ENCODE measurements around the gene ENOX2.
A peak's percentile ranks its signal among the peaks of the same experiment; 100 is the strongest.

The ENOX2 gene

GRCh38 chrX:130704053-130705038, 198.7 kb downstream of the ENOX2 start:
- no peak for DNase-seq (ENCODE audit: low spot score)

- DNase-seq (ENCODE audit: low spot score), result no peak
Observed at GRCh38 chrX:130702867-130703707, 199.9 kb downstream of the ENOX2 start.

GRCh38 chrX:130700629-130701028, 202.4 kb downstream of the ENOX2 start:
- no peak for DNase-seq (ENCODE audit: low spot score)

GRCh38 chrX:130699618-130700017, 203.4 kb downstream of the ENOX2 start:
- DNase-seq (ENCODE audit: low spot score), result no peak

GRCh38 chrX:130696542-130696941, 206.5 kb downstream of the ENOX2 start:
- no peak for DNase-seq (ENCODE audit: low spot score)

DNA sequence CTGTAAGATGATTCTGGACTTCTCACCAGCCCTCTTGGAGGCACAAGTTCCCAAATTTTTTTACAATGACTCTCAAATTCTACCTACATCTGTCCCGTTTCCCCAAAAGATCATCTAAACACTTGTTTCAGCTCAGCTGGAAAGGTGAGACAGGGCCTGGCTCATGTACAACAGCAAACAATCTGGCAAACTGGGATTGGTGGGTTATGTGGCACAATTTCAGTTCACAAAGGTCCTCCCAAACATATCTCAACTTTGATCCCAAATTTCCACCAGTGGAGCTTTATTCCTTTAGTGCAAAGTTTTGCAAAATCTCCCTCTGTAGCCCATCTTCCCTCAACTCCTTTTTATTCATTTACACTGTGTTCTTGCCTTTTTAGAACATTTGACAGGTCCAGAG, 207.1 kb downstream of the ENOX2 start:
- no peak for DNase-seq (ENCODE audit: low spot score)

GRCh38 chrX:130694983-130695382, 208.0 kb downstream of the ENOX2 start:
- DNase-seq (ENCODE audit: low spot score), result no peak

GRCh38 chrX:130691576-130691975, 211.4 kb downstream of the ENOX2 start:
- DNase-seq (ENCODE audit: low spot score), result no peak

DNA sequence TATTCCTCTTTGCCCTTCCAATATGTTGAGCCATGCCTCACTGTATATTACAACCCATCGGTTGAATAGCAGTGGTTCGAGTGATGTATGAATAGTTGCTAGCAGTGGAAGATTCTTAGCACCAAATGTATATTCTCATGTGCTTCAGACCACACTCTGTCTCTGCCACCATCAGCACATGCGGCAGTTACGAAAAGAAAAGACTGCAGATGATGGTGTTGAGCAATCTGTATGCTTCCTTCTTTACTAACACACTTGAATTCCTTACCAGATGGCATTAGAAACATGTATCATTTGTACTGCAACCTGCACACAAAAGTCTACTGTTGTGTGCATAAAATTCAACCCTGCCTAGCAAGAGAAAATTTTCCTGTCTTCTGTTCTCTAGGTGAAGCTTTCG, 214.6 kb downstream of the ENOX2 start:
- DNase-seq (ENCODE audit: low spot score), result no peak

DNA sequence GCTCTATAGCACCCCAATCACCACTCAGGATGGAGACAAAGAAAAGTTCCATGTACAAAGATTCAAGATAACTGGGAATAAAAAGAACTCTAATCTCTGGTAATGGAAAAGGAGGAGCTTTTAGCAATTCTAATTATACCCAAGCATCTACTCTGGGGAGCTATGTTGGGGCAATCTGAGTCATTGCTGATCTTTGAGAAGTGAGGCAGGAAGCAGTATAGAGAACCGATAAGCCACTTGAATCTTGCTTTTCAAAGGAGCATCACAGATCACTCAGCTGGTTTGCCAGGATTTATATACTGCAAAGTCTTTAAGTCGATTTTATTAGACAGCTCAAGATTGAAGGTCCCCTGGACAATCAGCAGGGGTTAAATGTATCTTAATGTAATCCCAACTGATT, 220.0 kb downstream of the ENOX2 start:
- no peak for DNase-seq (ENCODE audit: low spot score)

- no peak for DNase-seq (ENCODE audit: low spot score)
Observed at GRCh38 chrX:130680164-130681035, 222.6 kb downstream of the ENOX2 start.

DNA sequence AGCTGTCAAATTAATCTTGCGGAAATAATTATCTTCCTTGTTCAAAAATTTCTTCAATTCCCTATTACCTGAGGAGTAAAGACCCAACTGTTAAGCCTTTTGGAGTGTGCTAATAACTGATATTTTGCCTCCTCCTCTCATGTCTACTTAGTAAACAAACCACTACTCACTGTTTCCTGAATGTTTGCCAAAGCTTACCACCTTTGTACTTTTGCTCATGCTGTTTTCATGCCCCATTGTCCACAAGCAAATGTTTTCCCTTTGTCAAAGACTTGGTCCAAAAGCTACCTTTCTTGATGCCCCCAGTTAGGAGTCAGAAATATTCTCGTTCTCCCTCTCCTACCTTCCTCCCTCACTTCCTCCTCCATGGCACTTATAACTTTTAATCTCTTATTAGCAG, 226.1 kb downstream of the ENOX2 start:
- no peak for DNase-seq (ENCODE audit: low spot score)

DNA sequence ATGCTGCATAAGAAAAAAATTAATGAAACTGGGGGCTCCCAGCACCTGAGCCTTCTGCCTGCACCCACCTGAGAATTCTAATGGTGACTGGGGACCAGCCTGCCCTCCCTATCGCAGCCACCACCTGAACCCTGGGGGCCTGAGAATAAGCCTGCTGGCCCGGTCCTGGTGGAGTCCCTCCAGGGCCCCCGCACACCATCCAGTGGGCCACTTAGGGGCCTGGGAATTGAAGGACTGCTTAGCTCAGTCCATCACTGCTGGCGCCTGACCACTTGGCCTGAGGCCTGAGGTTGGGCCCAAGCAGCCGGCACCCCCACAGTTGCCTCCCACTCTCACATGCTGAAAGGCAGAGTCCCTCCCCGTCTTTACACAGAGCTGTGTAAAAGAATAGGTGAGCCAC, 230.8 kb downstream of the ENOX2 start:
- DNase-seq (ENCODE audit: low spot score), result no peak

DNA sequence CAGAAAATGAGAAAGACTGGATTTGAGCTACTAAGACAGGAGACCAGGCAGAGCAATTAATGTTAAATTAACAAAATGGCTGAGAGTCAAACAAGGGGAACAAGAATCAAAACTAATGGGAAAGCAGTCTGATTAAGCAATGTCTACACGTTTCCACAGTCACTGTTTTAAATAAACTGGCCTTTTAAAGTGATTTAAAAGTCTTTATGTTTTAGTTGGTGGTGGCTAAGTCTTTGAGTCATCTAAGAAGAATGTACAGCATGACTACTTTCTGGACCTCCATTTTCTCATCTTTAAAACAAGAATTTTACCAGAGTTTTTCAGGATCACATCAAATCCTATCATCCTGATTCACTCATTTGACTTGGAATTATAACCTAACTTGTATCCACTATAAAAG, 233.8 kb downstream of the ENOX2 start:
- no peak for DNase-seq (ENCODE audit: low spot score)

GRCh38 chrX:130665263-130665662, 237.7 kb downstream of the ENOX2 start:
- DNase-seq (ENCODE audit: low spot score), result no peak

GRCh38 chrX:130658310-130658709, 244.7 kb downstream of the ENOX2 start:
- no peak for DNase-seq (ENCODE audit: low spot score)

GRCh38 chrX:130654409-130654950, 248.5 kb downstream of the ENOX2 start:
- peak; percentile 33 for DNase-seq (ENCODE audit: low spot score)

- DNase-seq (ENCODE audit: low spot score), result no peak
Observed at GRCh38 chrX:130652824-130653578, 250.0 kb downstream of the ENOX2 start.

- no peak for DNase-seq (ENCODE audit: low spot score)
Observed at GRCh38 chrX:130649738-130650137, 253.3 kb downstream of the ENOX2 start.

- DNase-seq (ENCODE audit: low spot score), result no peak
Observed at GRCh38 chrX:130647468-130647867, 255.5 kb downstream of the ENOX2 start.
